Suprapubic skin (tissue), 4 donors: Measurements from ENCODE around the gene PKM.

Source experiments
- EP300 ChIP-seq: sonication (generic); formaldehyde crosslinking; IDR thresholded peaks from one replicate; pipeline ENCODE4 v1.6.1; 2017; ENCODE audit warnings: antibody characterized with exemption
- POLR2A ChIP-seq, 2 donors: fragments of 450-650 bp; IDR thresholded peaks; one replicate each; pipeline ENCODE4 v1.6.1; 2017; ENCODE audit warnings: antibody characterized with exemption in 2 of 2, mild to moderate bottlenecking in 2 of 2, moderate library complexity in 2 of 2
- POLR2AphosphoS5 ChIP-seq, 3 donors: sonication (generic); formaldehyde crosslinking; IDR thresholded peaks; one replicate each; pipeline ENCODE4 v1.6.1; 2017; ENCODE audit warnings: antibody characterized with exemption in 3 of 3
- TF ChIP-seq, protein P1 (sequence below), 2 donors: fragments of 200-600 bp in 1 of 2; fragments of 450-650 bp in 1 of 2; sonication (generic) in 1 of 2; IDR thresholded peaks; one replicate each; pipeline ENCODE4 v1.5.1; 2016 to 2019; ENCODE audit warnings: antibody characterized with exemption in 2 of 2, mild to moderate bottlenecking in 1 of 2, moderate library complexity in 1 of 2

DNA sequence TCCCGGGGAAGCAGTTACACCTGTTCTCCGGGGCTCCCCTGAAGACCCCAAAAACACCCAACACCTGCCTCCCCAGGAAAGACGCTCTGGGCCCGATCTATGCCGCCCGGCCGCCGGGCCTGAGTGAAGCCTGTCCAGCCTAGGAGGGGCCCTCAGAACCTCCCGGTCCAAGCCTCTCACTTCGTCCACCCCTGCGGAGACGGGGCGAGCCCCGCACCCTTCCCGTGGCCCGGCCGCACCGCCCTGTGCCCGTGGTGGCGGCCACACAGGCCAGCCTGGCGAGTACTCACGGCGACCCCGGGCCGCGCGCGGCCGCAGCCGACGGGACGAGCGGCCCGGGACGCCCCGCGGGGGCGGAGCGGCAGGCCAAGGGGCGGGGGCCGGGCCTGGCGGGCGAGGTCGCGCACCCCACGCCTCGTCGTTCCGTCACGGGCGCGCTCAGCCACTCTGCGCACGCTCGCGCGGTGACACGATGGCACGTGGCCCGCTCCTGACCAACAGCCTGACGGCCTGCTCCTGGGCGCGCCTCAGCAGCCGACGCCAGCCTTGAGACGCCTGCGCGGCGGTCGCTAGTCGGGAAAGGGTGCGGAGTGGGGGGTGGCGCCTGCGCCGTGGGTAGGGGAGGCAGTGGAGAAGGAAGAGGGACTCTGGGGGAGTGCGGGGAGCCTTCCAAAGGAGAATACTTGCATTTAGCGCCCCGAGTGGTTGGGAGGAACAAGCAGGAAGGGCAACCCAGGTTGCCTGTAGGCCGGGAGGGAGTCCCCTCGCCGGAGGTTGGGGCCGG, 41.4 kb upstream of the PKM start, which contains the start of gene PARP6:
- TF ChIP-seq POLR2AphosphoS5 (IDR thresholded peaks at IDR 0.05) (peak in 2 of 3 donors; percentile 39 to 91), POLR2A (IDR thresholded peaks at IDR 0.05) (peak in 1 of 2 donors; percentile 90), EP300 (no peak)
- TF ChIP-seq, protein P1, sequence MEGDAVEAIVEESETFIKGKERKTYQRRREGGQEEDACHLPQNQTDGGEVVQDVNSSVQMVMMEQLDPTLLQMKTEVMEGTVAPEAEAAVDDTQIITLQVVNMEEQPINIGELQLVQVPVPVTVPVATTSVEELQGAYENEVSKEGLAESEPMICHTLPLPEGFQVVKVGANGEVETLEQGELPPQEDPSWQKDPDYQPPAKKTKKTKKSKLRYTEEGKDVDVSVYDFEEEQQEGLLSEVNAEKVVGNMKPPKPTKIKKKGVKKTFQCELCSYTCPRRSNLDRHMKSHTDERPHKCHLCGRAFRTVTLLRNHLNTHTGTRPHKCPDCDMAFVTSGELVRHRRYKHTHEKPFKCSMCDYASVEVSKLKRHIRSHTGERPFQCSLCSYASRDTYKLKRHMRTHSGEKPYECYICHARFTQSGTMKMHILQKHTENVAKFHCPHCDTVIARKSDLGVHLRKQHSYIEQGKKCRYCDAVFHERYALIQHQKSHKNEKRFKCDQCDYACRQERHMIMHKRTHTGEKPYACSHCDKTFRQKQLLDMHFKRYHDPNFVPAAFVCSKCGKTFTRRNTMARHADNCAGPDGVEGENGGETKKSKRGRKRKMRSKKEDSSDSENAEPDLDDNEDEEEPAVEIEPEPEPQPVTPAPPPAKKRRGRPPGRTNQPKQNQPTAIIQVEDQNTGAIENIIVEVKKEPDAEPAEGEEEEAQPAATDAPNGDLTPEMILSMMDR (IDR thresholded peaks at IDR 0.05), result peak; percentile 38 to 70
